ENCODE results near the gene RPP40.

RPP40 gene

GRCh38 chr6:4961322-4962168, 42.3 kb downstream of the RPP40 start:
- Histone ChIP-seq H3K27ac (replicated peaks) (no peak overlapping the region), H3K4me3 (replicated peaks; ENCODE audit: insufficient read depth, low read length) (no peak overlapping the region), H3K27me3 (ENCODE audit: insufficient read depth, poor library complexity, severe bottlenecking) (no peaks in the 10 kb centered on the region)
- DNase-seq (ENCODE audit: low read depth in 1 of 2, low spot score in 1 of 2): no peak
- TF ChIP-seq SPI1 (IDR thresholded peaks at IDR 0.05; ENCODE audit: borderline replicate concordance, low read depth): no peak

- Histone ChIP-seq H3K27ac (replicated peaks) (no peak overlapping the region), H3K4me3 (replicated peaks; ENCODE audit: insufficient read depth, low read length) (no peak overlapping the region), H3K27me3 (ENCODE audit: insufficient read depth, poor library complexity, severe bottlenecking) (no peaks in the 10 kb centered on the region)
- no peak for TF ChIP-seq SPI1 (IDR thresholded peaks at IDR 0.05; ENCODE audit: borderline replicate concordance, low read depth)
- no peak for TF ChIP-seq REST (IDR thresholded peaks at IDR 0.05; ENCODE audit: insufficient replicate concordance, low read depth)
- TF ChIP-seq GABPA (IDR thresholded peaks at IDR 0.05; ENCODE audit: low read depth): no peak
- no peak for TF ChIP-seq POLR2AphosphoS5 (IDR thresholded peaks at IDR 0.05; ENCODE audit: low read depth)
- no peak for DNase-seq (ENCODE audit: low read depth in 1 of 2, low spot score in 1 of 2)
Measured at GRCh38 chr6:4958624-4959023, 45.2 kb downstream of the RPP40 start.

GRCh38 chr6:4957521-4958231, 46.2 kb downstream of the RPP40 start:
- no peak overlapping the region for H3K4me3 ChIP-seq (replicated peaks; ENCODE audit: insufficient read depth, low read length)
- no peak for DNase-seq (ENCODE audit: low read depth in 1 of 2, low spot score in 1 of 2)
- H3K27me3 ChIP-seq (ENCODE audit: insufficient read depth, poor library complexity, severe bottlenecking): no peaks in the 10 kb centered on the region
- TF ChIP-seq SPI1 (IDR thresholded peaks at IDR 0.05; ENCODE audit: borderline replicate concordance, low read depth): no peak
- TF ChIP-seq CTCF (IDR thresholded peaks at IDR 0.05; ENCODE audit: insufficient read depth, low read length): no peak
- no peak for TF ChIP-seq REST (IDR thresholded peaks at IDR 0.05; ENCODE audit: insufficient replicate concordance, low read depth)
- no peak for TF ChIP-seq GABPA (IDR thresholded peaks at IDR 0.05; ENCODE audit: low read depth)
- no peak for TF ChIP-seq POLR2AphosphoS5 (IDR thresholded peaks at IDR 0.05; ENCODE audit: low read depth)
- no peak overlapping the region for H3K27ac ChIP-seq (replicated peaks)

GRCh38 chr6:4956625-4957024, 47.2 kb downstream of the RPP40 start:
- DNase-seq (ENCODE audit: low read depth in 1 of 2, low spot score in 1 of 2): no peak
- Histone ChIP-seq H3K4me3 (replicated peaks; ENCODE audit: insufficient read depth, low read length) (no peak overlapping the region), H3K27ac (replicated peaks) (no peak overlapping the region), H3K27me3 (ENCODE audit: insufficient read depth, poor library complexity, severe bottlenecking) (no peaks in the 10 kb centered on the region)
- TF ChIP-seq CTCF (IDR thresholded peaks at IDR 0.05; ENCODE audit: insufficient read depth, low read length) (no peak), POLR2AphosphoS5 (IDR thresholded peaks at IDR 0.05; ENCODE audit: low read depth) (no peak; the same call in 1 of the 2 replicates), SPI1 (IDR thresholded peaks at IDR 0.05; ENCODE audit: borderline replicate concordance, low read depth) (no peak), GABPA (IDR thresholded peaks at IDR 0.05; ENCODE audit: low read depth) (no peak)

Measured in HL-60 (cell line).